Esophagus squamous epithelium (tissue), 4 donors: ENCODE measurements around the gene PRKCA.

Experiments used
- CTCF ChIP-seq, 6 experiments: fragments of 450-650 bp in 4 of 6; fragments of 200-600 bp in 2 of 6; sonication (generic) in 2 of 6; IDR thresholded peaks; one replicate each; pipeline ENCODE4 v1.5.1; 2016 to 2019; ENCODE audit warnings: antibody characterized with exemption in 6 of 6, mild to moderate bottlenecking in 4 of 6, moderate library complexity in 4 of 6
- POLR2A ChIP-seq, 4 donors: fragments of 450-650 bp; IDR thresholded peaks; one replicate each; pipeline ENCODE4 v1.6.1; 2017; ENCODE audit warnings: antibody characterized with exemption in 4 of 4, mild to moderate bottlenecking in 4 of 4, moderate library complexity in 3 of 4

GRCh38 chr17:66448026-66448639, 145.7 kb downstream of the PRKCA start:
- no peak for TF ChIP-seq CTCF (IDR thresholded peaks at IDR 0.05)
- no peak for TF ChIP-seq POLR2A (IDR thresholded peaks at IDR 0.05)
